Measurements from ENCODE around the gene EPN2. TPM values are rescaled to one million over a fixed set of nuclear protein-coding genes. Genes with fewer than 3 reads are reported as not detected.

The EPN2 gene
- total and polyA plus RNA-seq, 2 donors from 2014 or later, result 18.0 to 45.4 TPM

DNA sequence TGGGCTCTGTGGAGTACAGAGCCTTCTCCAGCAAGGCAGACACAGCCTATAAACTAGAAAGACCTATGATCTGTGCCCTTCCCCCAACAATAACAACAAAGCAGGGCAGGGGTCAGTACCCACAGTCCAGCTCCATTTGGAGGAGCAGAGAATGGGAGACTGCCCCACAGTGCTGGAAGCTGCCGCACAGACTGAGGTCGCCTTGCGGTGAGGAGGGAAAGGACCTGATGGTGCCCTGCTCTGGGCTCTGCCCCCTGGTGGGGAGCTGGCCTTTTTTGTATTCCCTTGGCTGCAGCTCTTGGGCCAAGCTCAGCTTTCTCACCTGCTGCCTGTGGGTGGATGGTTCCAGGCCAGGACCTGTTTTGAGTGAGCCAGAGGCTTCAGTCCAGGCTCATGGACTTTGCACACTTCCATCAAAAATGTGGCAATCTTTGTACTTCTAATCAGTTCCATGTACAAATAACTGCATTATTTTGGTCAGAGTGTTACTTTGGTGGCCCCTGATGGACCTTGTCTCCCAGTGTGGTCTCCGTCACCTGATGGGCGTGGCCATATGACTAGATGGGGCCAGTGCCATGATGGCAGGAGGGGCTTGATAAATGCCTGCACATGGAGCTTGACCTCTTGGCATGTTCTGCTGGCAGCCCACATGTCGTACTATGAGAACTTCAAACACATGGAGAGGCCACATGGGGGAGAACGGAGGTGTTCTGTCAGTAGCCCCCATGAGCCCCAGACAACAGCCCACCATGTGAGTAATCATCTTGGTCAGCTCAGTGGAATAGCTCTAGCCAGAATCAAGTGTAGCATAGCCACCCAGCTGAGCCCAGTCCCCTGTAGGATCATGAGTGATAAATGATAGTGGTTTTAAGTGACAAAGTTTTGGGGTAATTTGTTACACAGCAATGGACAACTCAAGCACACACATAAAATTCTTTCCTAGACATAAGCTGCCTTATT is 101.1 kb downstream of the EPN2 start:
- TF ChIP-seq, protein P1, sequence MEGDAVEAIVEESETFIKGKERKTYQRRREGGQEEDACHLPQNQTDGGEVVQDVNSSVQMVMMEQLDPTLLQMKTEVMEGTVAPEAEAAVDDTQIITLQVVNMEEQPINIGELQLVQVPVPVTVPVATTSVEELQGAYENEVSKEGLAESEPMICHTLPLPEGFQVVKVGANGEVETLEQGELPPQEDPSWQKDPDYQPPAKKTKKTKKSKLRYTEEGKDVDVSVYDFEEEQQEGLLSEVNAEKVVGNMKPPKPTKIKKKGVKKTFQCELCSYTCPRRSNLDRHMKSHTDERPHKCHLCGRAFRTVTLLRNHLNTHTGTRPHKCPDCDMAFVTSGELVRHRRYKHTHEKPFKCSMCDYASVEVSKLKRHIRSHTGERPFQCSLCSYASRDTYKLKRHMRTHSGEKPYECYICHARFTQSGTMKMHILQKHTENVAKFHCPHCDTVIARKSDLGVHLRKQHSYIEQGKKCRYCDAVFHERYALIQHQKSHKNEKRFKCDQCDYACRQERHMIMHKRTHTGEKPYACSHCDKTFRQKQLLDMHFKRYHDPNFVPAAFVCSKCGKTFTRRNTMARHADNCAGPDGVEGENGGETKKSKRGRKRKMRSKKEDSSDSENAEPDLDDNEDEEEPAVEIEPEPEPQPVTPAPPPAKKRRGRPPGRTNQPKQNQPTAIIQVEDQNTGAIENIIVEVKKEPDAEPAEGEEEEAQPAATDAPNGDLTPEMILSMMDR (IDR thresholded peaks at IDR 0.05; ENCODE audit: borderline replicate concordance, extremely low read depth, insufficient read depth), result peak; percentile 57
- Histone ChIP-seq H3K4me1 (ENCODE audit: control insufficient read depth in 2 of 3, insufficient read depth in 2 of 3, low read depth in 1 of 3, low read length in 3 of 3) (peaks cover 0 to 14% (median 6%) of the 10 kb centered on the region in 3 donors), H3K27ac (ENCODE audit: low read depth in 2 of 2, low read length in 2 of 2) (no peak overlapping the region), H3K9ac (ENCODE audit: low read length in 3 of 3) (no peak overlapping the region), H3K4me3 (ENCODE audit: low read length in 3 of 3) (no peak overlapping the region), H3K27me3 (ENCODE audit: control insufficient read depth, insufficient read depth, low read length) (no peaks in the 10 kb centered on the region), H3K36me3 (ENCODE audit: control insufficient read depth in 2 of 3, insufficient read depth in 3 of 3, low read length in 3 of 3) (no peaks in the 10 kb centered on the region), H3K9me3 (ENCODE audit: control insufficient read depth in 2 of 3, insufficient read depth in 1 of 3, low read length in 3 of 3) (no peaks in the 10 kb centered on the region)
- FAIRE-seq (no peak), DNase-seq (peak in 4 of 5 donors; percentile 76 to 80 (median 78))
- intact Hi-C loops (cut with DNase I), result no loop called here

DNA sequence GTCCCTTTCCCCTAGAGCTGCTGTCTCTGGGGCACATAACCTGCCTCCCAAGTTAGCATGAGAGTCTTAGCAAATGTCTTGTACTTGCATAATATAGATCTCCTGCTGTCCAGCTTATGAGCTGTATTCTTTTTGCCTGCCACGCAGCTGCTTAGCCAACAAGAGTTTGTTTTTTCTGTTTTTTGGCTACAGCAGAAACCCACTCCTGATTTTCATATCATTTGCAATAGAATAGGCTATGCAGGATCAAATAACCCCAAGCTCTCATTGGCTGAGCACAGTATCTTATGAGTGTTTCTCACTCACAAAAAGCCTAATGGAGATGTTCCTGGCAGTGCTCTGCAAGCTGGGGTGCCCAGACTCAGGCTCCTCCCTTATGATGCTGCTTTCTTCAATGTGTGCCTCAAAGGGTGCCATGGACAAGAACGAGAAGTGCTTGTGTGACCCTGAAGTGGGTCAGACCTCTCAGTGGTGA is 102.2 kb downstream of the EPN2 start:
- Histone ChIP-seq H3K9me3 (ENCODE audit: control insufficient read depth in 2 of 3, insufficient read depth in 1 of 3, low read length in 3 of 3) (no peaks in the 10 kb centered on the region), H3K27ac (ENCODE audit: low read depth in 2 of 2, low read length in 2 of 2) (no peak overlapping the region), H3K9ac (ENCODE audit: low read length in 3 of 3) (no peak overlapping the region), H3K36me3 (ENCODE audit: control insufficient read depth in 2 of 3, insufficient read depth in 3 of 3, low read length in 3 of 3) (no peaks in the 10 kb centered on the region), H3K4me3 (ENCODE audit: low read length in 3 of 3) (no peak overlapping the region), H3K4me1 (ENCODE audit: control insufficient read depth in 2 of 3, insufficient read depth in 2 of 3, low read depth in 1 of 3, low read length in 3 of 3) (peaks cover 0 to 14% (median 6%) of the 10 kb centered on the region in 3 donors), H3K27me3 (ENCODE audit: control insufficient read depth, insufficient read depth, low read length) (no peaks in the 10 kb centered on the region)
- intact Hi-C loops (cut with DNase I), result no loop called here
- DNase-seq, result no peak
- FAIRE-seq, result no peak
- TF ChIP-seq, protein P1 (IDR thresholded peaks at IDR 0.05; ENCODE audit: borderline replicate concordance, extremely low read depth, insufficient read depth), result no peak

DNA sequence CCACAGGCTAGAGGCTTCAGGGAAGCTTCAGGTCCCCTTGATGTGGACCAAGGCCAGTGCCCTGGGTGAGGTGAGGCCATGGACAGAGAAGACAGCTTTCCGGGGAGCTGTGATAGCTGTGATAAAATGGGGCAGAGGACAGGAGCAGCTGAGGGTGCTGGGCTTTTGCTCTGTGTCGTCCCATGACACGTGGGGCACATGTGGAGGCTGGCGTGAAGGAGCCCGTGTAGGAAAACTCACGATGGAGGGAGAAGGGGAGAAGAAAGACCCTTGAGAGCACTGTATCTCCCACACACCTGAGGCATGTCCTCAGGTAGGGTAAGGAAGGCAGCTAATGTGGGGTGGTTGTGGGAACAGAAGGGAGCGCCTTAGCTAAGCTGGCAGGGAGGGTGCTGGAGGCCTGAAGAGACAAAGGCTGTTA is 104.1 kb downstream of the EPN2 start:
- intact Hi-C loops (cut with DNase I), result no loop called here
- peak in 1 of 5 donors; percentile 33 for DNase-seq

More for the DNA sequence above, 104.1 kb downstream of the EPN2 start:
- Histone ChIP-seq H3K36me3 (ENCODE audit: control insufficient read depth in 2 of 3, insufficient read depth in 3 of 3, low read length in 3 of 3) (no peaks in the 10 kb centered on the region), H3K27ac (ENCODE audit: low read depth in 2 of 2, low read length in 2 of 2) (no peak overlapping the region), H3K9ac (ENCODE audit: low read length in 3 of 3) (no peak overlapping the region), H3K4me3 (ENCODE audit: low read length in 3 of 3) (no peak overlapping the region), H3K9me3 (ENCODE audit: control insufficient read depth in 2 of 3, insufficient read depth in 1 of 3, low read length in 3 of 3) (no peaks in the 10 kb centered on the region), H3K4me1 (ENCODE audit: control insufficient read depth in 2 of 3, insufficient read depth in 2 of 3, low read depth in 1 of 3, low read length in 3 of 3) (peaks cover 0 to 16% (median 10%) of the 10 kb centered on the region in 3 donors), H3K27me3 (ENCODE audit: control insufficient read depth, insufficient read depth, low read length) (no peaks in the 10 kb centered on the region)
- TF ChIP-seq, protein P1 (IDR thresholded peaks at IDR 0.05; ENCODE audit: borderline replicate concordance, extremely low read depth, insufficient read depth), result no peak
- no peak for FAIRE-seq

Data from kidney (tissue), 14 donors.